SU-DHL-6 (cell line): ENCODE results near the gene ASCC2.

Source experiments
- H2AFZ ChIP-seq: fragments of 200-600 bp; sonication (generic); 2 replicates; pipeline ENCODE4 v1.6.1; 2014; ENCODE audit warnings: low read depth, mild to moderate bottlenecking, moderate library complexity, mixed read lengths, antibody characterized with exemption, low read length; ENCODE audit not compliant: severe bottlenecking
- H3F3A ChIP-seq: fragments of 200-600 bp; shearing (Covaris generic); 2 replicates; pipeline ENCODE4 v1.6.0; 2016; ENCODE audit warnings: antibody characterized with exemption, mild to moderate bottlenecking; ENCODE audit not compliant: insufficient read depth
- H3K27ac ChIP-seq: fragments of 200-600 bp; sonication (generic); 2 replicates; pipeline ENCODE4 v1.5.1; 2016; ENCODE audit warnings: low read depth, mild to moderate bottlenecking, low read length, moderate library complexity, mixed read lengths
- H3K27me3 ChIP-seq: fragments of 200-600 bp; sonication (generic), shearing (Covaris generic); 2 replicates; pipeline ENCODE4 v1.6.0; 2014; ENCODE audit warnings: mild to moderate bottlenecking, low read length
- H3K36me3 ChIP-seq: fragments of 200-600 bp; sonication (generic); 2 replicates; pipeline ENCODE4 v1.6.1; 2014; ENCODE audit warnings: mild to moderate bottlenecking, low read length, mixed read lengths
- H3K4me2 ChIP-seq: fragments of 300-600, 200-600 bp; shearing (Covaris generic), sonication (generic); 2 replicates; pipeline ENCODE4 v1.6.0; 2014; ENCODE audit warnings: low read length, low read depth, mild to moderate bottlenecking; ENCODE audit not compliant: poor library complexity, severe bottlenecking
- H3K4me3 ChIP-seq: fragments of 200-600 bp; sonication (generic); 2 replicates; pipeline ENCODE4 v1.5.1; 2014; ENCODE audit warnings: antibody characterized with exemption, low read length, mild to moderate bottlenecking, mixed read lengths; ENCODE audit not compliant: insufficient read depth, poor library complexity, severe bottlenecking
- H3K79me2 ChIP-seq: fragments of 200-600 bp; sonication (generic); 2 replicates; pipeline ENCODE4 v1.6.1; 2014; ENCODE audit warnings: mild to moderate bottlenecking, low read length, moderate library complexity; ENCODE audit not compliant: insufficient read depth
- H3K9ac ChIP-seq: fragments of 200-600 bp; sonication (generic); 2 replicates; pipeline ENCODE4 v1.7.0; 2014; ENCODE audit warnings: mild to moderate bottlenecking, low read length
- H3K9me2 ChIP-seq: fragments of 200-600 bp; sonication (generic); replicated peaks from 2 replicates; pipeline ENCODE4 v1.6.1; 2014; ENCODE audit warnings: low read length; ENCODE audit not compliant: insufficient read depth
- H3K9me3 ChIP-seq: fragments of 200-600 bp; sonication (generic); 2 replicates; pipeline ENCODE4 v1.6.1; 2014; ENCODE audit warnings: low read length, mixed read lengths; ENCODE audit not compliant: insufficient read depth
- H4K20me1 ChIP-seq: fragments of 200-600 bp; sonication (generic); 2 replicates; pipeline ENCODE4 v1.6.1; 2014; ENCODE audit warnings: low read depth, mild to moderate bottlenecking, antibody characterized with exemption, low read length, moderate library complexity, mixed read lengths
- CTCF ChIP-seq: fragments of 200-600 bp; sonication (generic); IDR thresholded peaks from one replicate; pipeline ENCODE4 v1.5.1; 2017; ENCODE audit warnings: antibody characterized with exemption, mild to moderate bottlenecking, low read length, moderate library complexity; ENCODE audit not compliant: insufficient read depth, poor library complexity, severe bottlenecking
- EZH2phosphoT487 ChIP-seq: fragments of 200-600 bp; sonication (generic), shearing (Covaris generic); conservative IDR thresholded peaks from 2 replicates; pipeline ENCODE4 v1.6.1; 2018; ENCODE audit warnings: mild to moderate bottlenecking, antibody characterized with exemption, low read length, moderate library complexity, mixed read lengths

ASCC2 gene

DNA sequence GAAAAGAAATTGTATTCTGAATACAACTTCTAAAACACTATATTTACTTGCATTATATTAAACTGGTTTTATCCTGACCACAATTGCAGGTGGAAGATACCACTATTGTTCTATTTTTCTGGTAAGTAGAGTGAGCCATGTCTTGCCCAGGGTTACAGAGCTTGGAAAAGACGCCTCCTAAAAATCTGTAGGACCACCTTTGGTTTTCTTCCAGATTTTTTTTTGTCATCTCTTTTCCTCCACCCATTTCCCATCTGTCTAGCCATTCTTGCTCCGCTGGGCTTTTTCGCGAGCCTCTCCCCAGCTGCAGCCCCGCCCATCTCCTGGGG, 44.6 kb upstream of the ASCC2 start:
- 0 out of 2 replicates have a peak, but pooled peaks cover 8% of the 10 kb centered on the region for H4K20me1 ChIP-seq
- H3K4me2 ChIP-seq, result peak overlapping the region; percentile 52
- no peak overlapping the region for H2AFZ ChIP-seq

DNA sequence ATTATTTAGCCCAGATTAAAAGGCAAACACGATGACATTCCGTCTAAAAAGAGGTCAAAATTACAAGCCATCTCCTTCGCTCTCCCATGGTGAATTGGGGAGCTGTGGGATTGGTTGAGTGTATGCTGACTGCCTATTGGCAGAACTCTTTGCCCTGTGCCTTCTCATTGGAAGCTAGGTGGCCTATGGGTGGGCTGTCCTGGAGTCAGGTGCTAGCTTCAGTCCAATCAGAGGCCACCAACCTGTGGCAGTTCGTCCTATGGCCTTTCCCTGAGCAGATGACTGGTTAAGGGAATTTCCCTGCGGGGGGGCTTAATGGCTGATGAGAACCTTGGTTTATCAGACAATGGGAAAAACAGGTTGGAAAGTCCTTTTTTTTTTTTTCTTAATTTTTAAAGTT, 41.7 kb upstream of the ASCC2 start:
- Histone ChIP-seq H3K27me3 (no peaks in the 10 kb centered on the region), H4K20me1 (no peaks in the 10 kb centered on the region), H3K9me3 (no peaks in the 10 kb centered on the region), H3K9ac (no peak overlapping the region), H3K9me2 (no peaks in the 10 kb centered on the region), H3K36me3 (no peaks in the 10 kb centered on the region), H3K4me2 (no peak overlapping the region), H2AFZ (no peak overlapping the region), H3K4me3 (no peak overlapping the region), H3K27ac (no peak overlapping the region), H3K79me2 (peaks cover 3% of the 10 kb centered on the region; the same call in 1 of the 2 replicates), H3F3A (no peaks in the 10 kb centered on the region)
- TF ChIP-seq CTCF (no peak), EZH2phosphoT487 (no peak)

More for the DNA sequence above, 44.6 kb upstream of the ASCC2 start:
- H3K9me2 ChIP-seq, result no peaks in the 10 kb centered on the region
- H3K9me3 ChIP-seq, result no peaks in the 10 kb centered on the region
- H3K4me3 ChIP-seq, result peak overlapping the region; percentile 83
- no peaks in the 10 kb centered on the region for H3F3A ChIP-seq
- H3K36me3 ChIP-seq, result no peaks in the 10 kb centered on the region
- TF ChIP-seq CTCF (no peak), EZH2phosphoT487 (no peak)
- H3K27ac ChIP-seq, result no peak overlapping the region
- H3K79me2 ChIP-seq, result peaks cover 3% of the 10 kb centered on the region; the same call in 1 of the 2 replicates
- H3K9ac ChIP-seq, result peak overlapping the region; percentile 79
- no peaks in the 10 kb centered on the region for H3K27me3 ChIP-seq

DNA sequence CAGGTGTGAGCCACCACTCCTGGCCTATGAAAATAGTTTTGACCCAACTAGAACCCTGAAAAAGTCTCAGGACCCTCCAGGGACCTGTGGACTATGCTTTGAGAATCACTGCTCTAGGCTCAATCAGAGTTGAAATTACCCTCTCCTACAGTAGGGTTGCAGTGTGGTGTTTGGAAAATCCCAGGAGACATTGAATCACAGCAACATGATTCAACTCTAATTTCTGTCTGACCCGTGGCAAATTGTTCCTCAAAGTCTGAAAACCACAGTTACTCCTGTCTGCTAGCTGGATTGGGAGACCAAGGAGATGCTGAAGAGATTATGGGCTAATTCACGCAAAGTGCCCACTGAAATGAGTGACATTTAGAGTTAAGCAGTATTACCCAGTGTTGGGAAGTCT, 39.5 kb upstream of the ASCC2 start:
- H3K4me3 ChIP-seq, result no peak overlapping the region
- H3K4me2 ChIP-seq, result no peak overlapping the region
- no peak overlapping the region for H3K27ac ChIP-seq
- no peaks in the 10 kb centered on the region for H3K36me3 ChIP-seq
- H4K20me1 ChIP-seq, result no peaks in the 10 kb centered on the region
- no peaks in the 10 kb centered on the region for H3K27me3 ChIP-seq
- H2AFZ ChIP-seq, result no peak overlapping the region
- TF ChIP-seq EZH2phosphoT487 (no peak), CTCF (no peak)
- no peak overlapping the region for H3K9ac ChIP-seq
- H3K9me3 ChIP-seq, result no peaks in the 10 kb centered on the region
- H3K79me2 ChIP-seq, result no peaks in the 10 kb centered on the region
- H3F3A ChIP-seq, result no peaks in the 10 kb centered on the region
- no peaks in the 10 kb centered on the region for H3K9me2 ChIP-seq
